Fibroblast of upper back skin (primary cell): ENCODE results near the gene SNRPD2.
"Not testable (repeated sequence)": the region's sequence is repeated elsewhere in the genome, so short reads cannot be mapped to it uniquely, and the experiment has no call there.

Experiments used
- DNase-seq: peaks from one replicate; pipeline ENCODE4 v3.0.0-alpha.2; 2013

Gene SNRPD2

GRCh38 chr19:45701676-45702075, 9.9 kb upstream of the SNRPD2 start:
- no peak for DNase-seq

GRCh38 chr19:45693106-45693788, 1.5 kb upstream of the SNRPD2 start:
- DNase-seq: peak; percentile 65

GRCh38 chr19:45692187-45693105, 693 bp upstream of the SNRPD2 start, which contains the start of gene QPCTL:
Gene QPCTL (plus strand): TSS chr19:45692666. CDS start chr19:45692704, 38 bp downstream.
- peak; percentile 100 for DNase-seq

GRCh38 chr19:45687599-45687998, 4.2 kb downstream of the SNRPD2 start:
- DNase-seq: no peak

- DNase-seq: not testable (repeated sequence)
These were observed 6.7 kb downstream of the SNRPD2 start for GRCh38 chr19:45685045-45685444.

GRCh38 chr19:45682908-45683307, 8.8 kb downstream of the SNRPD2 start:
- no peak for DNase-seq

GRCh38 chr19:45682117-45682516, 9.6 kb downstream of the SNRPD2 start:
- DNase-seq: no peak

GRCh38 chr19:45681391-45682015, 10.2 kb downstream of the SNRPD2 start:
- peak; percentile 67 for DNase-seq

GRCh38 chr19:45677351-45678230, 14.2 kb downstream of the SNRPD2 start:
- peak; percentile 63 for DNase-seq

GRCh38 chr19:45676851-45677263, 14.9 kb downstream of the SNRPD2 start:
- DNase-seq: no peak

GRCh38 chr19:45674946-45675345, 16.8 kb downstream of the SNRPD2 start:
- DNase-seq: no peak

GRCh38 chr19:45670670-45671453, 20.9 kb downstream of the SNRPD2 start:
- DNase-seq: peak; percentile 67

- DNase-seq: no peak
These were observed 23.3 kb downstream of the SNRPD2 start for GRCh38 chr19:45668342-45668871.

- no peak for DNase-seq
These were observed 24.0 kb downstream of the SNRPD2 start, which contains the start of gene GIPR for GRCh38 chr19:45667620-45668341. Gene GIPR (plus strand): TSS chr19:45668221. CDS start chr19:45669521, 1,300 bp downstream.

GRCh38 chr19:45664575-45664974, 27.2 kb downstream of the SNRPD2 start:
- no peak for DNase-seq

- no peak for DNase-seq
These were observed 28.0 kb downstream of the SNRPD2 start for GRCh38 chr19:45663800-45664199.

GRCh38 chr19:45660636-45661035, 31.1 kb downstream of the SNRPD2 start:
- no peak for DNase-seq

GRCh38 chr19:45659096-45659729, 32.5 kb downstream of the SNRPD2 start:
- DNase-seq: no peak

GRCh38 chr19:45657520-45658167, 34.1 kb downstream of the SNRPD2 start:
- no peak for DNase-seq
